Measurements from ENCODE around the gene CNGA3.

Gene CNGA3

DNA sequence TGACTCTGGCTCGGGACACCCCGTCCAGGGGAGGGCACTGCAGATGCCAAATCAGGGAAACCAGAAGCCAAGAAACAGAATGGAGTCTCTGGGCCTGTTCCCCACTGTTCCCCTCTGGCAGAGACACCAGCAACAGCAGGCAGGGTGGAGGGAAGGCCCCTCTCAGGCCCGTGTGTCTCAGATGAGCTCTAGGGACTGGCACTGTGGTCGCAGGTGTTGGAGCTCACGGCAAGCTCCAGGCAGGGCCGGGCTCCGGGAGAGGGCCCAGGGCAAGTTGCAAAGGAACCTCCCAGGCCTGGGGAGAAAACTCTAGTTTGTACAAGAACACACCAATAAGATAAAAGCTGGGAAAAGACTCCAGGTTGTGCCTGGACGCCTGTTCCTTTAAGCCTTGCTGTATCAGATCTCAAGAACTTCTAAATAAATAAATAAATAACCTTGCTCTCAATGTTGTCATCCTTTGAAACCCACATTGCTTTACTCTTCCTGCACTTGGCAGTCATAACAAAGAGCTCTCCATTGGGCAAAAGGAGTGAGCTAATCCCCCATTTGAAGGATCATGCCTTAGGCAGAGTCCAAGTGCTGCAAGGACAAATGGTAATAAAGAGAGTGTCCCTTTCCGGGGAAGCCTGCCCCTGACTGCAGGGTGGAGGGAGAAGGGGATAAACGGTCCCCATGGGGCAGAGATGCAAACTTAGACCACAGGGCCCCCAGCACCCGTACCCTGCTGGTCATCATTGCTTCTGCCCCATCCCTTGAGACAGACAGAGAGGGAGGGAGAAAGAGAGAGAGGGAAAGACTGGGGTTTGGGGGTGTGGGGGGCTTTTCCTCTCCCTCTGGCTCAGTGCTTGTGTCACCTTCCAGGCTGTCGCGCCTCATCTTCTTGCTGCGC is 33.3 kb downstream of the CNGA3 start:
- Histone ChIP-seq H3K9me3 (ENCODE audit: low read length) (no peaks in the 10 kb centered on the region), H3K27ac (ENCODE audit: low read depth, low read length) (no peak overlapping the region), H3K27me3 (ENCODE audit: control insufficient read depth in 1 of 2, insufficient read depth in 2 of 2, low read length in 2 of 2) (no peaks in the 10 kb centered on the region), H3K4me1 (ENCODE audit: insufficient read depth, low read length) (no peaks in the 10 kb centered on the region), H3K36me3 (ENCODE audit: insufficient read depth, low read length) (no peaks in the 10 kb centered on the region), H3K4me3 (ENCODE audit: low read depth in 1 of 2, low read length in 2 of 2) (no peak overlapping the region), H3K9ac (ENCODE audit: low read length) (no peak overlapping the region)

- H3K36me3 ChIP-seq (ENCODE audit: insufficient read depth, low read length) = no peaks in the 10 kb centered on the region
- no peaks in the 10 kb centered on the region for H3K9me3 ChIP-seq (ENCODE audit: low read length)
- no peaks in the 10 kb centered on the region for H3K27me3 ChIP-seq (ENCODE audit: control insufficient read depth in 1 of 2, insufficient read depth in 2 of 2, low read length in 2 of 2)
- no peak overlapping the region for H3K4me3 ChIP-seq (ENCODE audit: low read depth in 1 of 2, low read length in 2 of 2)
- H3K9ac ChIP-seq (ENCODE audit: low read length) = no peak overlapping the region
- H3K4me1 ChIP-seq (ENCODE audit: insufficient read depth, low read length) = peaks cover 3% of the 10 kb centered on the region
- H3K27ac ChIP-seq (ENCODE audit: low read depth, low read length) = no peak overlapping the region
These were observed 33.9 kb downstream of the CNGA3 start for GRCh38 chr2:98380203-98380535.

GRCh38 chr2:98381494-98381893 is 35.2 kb downstream of the CNGA3 start:
- H3K4me1 ChIP-seq (ENCODE audit: insufficient read depth, low read length) = peaks cover 3% of the 10 kb centered on the region
- no peak overlapping the region for H3K27ac ChIP-seq (ENCODE audit: low read depth, low read length)
- H3K4me3 ChIP-seq (ENCODE audit: low read depth in 1 of 2, low read length in 2 of 2) = no peak overlapping the region
- no peaks in the 10 kb centered on the region for H3K9me3 ChIP-seq (ENCODE audit: low read length)
- H3K9ac ChIP-seq (ENCODE audit: low read length) = no peak overlapping the region
- no peaks in the 10 kb centered on the region for H3K36me3 ChIP-seq (ENCODE audit: insufficient read depth, low read length)
- no peaks in the 10 kb centered on the region for H3K27me3 ChIP-seq (ENCODE audit: control insufficient read depth in 1 of 2, insufficient read depth in 2 of 2, low read length in 2 of 2)

GRCh38 chr2:98382086-98382485 is 35.8 kb downstream of the CNGA3 start:
- Histone ChIP-seq H3K9ac (ENCODE audit: low read length) (no peak overlapping the region), H3K36me3 (ENCODE audit: insufficient read depth, low read length) (no peaks in the 10 kb centered on the region), H3K9me3 (ENCODE audit: low read length) (no peaks in the 10 kb centered on the region), H3K4me3 (ENCODE audit: low read depth in 1 of 2, low read length in 2 of 2) (no peak overlapping the region), H3K27me3 (ENCODE audit: control insufficient read depth in 1 of 2, insufficient read depth in 2 of 2, low read length in 2 of 2) (no peaks in the 10 kb centered on the region), H3K4me1 (ENCODE audit: insufficient read depth, low read length) (peaks cover 3% of the 10 kb centered on the region), H3K27ac (ENCODE audit: low read depth, low read length) (no peak overlapping the region)

GRCh38 chr2:98382739-98383138 is 36.5 kb downstream of the CNGA3 start:
- H3K9ac ChIP-seq (ENCODE audit: low read length) = no peak overlapping the region
- peaks cover 3% of the 10 kb centered on the region for H3K4me1 ChIP-seq (ENCODE audit: insufficient read depth, low read length)
- H3K27ac ChIP-seq (ENCODE audit: low read depth, low read length) = no peak overlapping the region
- H3K36me3 ChIP-seq (ENCODE audit: insufficient read depth, low read length) = no peaks in the 10 kb centered on the region
- no peaks in the 10 kb centered on the region for H3K9me3 ChIP-seq (ENCODE audit: low read length)
- H3K4me3 ChIP-seq (ENCODE audit: low read depth in 1 of 2, low read length in 2 of 2) = no peak overlapping the region
- H3K27me3 ChIP-seq (ENCODE audit: control insufficient read depth in 1 of 2, insufficient read depth in 2 of 2, low read length in 2 of 2) = no peaks in the 10 kb centered on the region

DNA sequence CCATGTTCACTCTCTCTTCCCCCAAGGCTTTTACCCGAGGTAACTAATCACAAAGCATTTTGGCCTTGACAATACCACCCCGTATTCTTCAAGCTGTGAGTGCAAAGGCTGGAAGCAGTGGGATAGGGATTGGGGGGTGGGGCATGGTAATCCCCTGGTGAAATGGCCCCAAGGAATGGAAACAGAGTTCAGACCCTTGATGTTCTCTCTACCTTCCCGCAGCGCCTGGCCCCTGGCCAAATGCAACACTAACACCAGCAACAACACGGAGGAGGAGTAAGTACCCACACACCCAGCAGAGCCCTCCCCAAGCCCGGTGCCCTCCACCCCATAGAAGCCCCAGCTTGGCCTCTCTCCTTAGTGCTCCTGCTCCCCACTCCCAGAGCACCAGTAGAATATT is 36.9 kb downstream of the CNGA3 start:
- no peak overlapping the region for H3K27ac ChIP-seq (ENCODE audit: low read depth, low read length)
- H3K4me3 ChIP-seq (ENCODE audit: low read depth in 1 of 2, low read length in 2 of 2) = no peak overlapping the region
- H3K4me1 ChIP-seq (ENCODE audit: insufficient read depth, low read length) = peaks cover 3% of the 10 kb centered on the region
- H3K27me3 ChIP-seq (ENCODE audit: control insufficient read depth in 1 of 2, insufficient read depth in 2 of 2, low read length in 2 of 2) = no peaks in the 10 kb centered on the region
- H3K9me3 ChIP-seq (ENCODE audit: low read length) = no peaks in the 10 kb centered on the region
- no peak overlapping the region for H3K9ac ChIP-seq (ENCODE audit: low read length)
- no peaks in the 10 kb centered on the region for H3K36me3 ChIP-seq (ENCODE audit: insufficient read depth, low read length)

DNA sequence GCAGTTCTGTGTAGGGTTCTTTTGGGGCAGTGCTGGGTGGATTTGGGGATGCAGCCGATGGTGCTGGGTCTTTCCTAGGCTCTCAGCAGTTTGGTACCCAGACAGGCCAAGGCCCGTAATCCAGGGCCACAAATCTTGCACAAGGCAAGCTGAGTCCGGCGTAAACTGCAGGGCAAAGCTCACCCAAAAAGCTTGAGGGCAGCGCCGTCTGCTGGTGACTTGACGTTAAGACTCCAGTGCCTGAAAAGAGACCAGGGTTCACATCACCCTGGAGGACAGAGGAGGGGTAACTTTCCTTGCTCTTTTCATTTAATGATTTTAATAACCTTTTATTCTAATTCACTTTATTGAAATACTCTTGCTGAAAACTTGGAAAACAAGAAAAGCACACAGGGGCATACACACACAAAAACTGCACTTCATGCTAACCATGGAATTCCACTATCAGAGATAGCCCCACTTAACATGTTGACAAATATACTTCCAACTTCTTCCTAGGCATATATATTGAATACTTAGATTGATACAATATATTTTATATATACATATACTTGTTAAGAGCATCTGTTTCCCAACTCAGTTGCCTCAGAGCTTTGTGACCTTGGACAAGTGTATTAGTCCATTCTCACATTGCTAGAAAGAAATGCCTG is 38.9 kb downstream of the CNGA3 start:
- no peak overlapping the region for H3K9ac ChIP-seq (ENCODE audit: low read length)
- H3K4me1 ChIP-seq (ENCODE audit: insufficient read depth, low read length) = peaks cover 3% of the 10 kb centered on the region

DNA sequence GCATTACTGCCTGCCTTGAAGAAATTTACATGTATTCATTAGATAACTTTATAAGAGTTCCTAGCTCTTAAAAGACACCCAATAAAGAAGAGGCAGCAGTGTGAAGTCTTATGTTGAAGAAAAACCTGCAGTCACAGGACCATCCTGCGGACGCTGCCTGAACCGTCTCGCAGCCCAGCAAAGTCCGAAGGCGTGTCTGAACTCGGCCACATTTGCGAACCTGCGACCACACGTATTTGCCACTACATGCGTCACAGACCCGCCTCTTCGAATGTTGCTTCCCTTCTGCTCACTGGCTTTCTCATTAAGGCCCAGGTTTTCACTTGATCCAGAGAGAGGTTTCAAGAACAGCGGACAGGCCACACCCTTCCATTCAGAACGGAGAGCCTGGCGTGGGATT is 41.2 kb downstream of the CNGA3 start:
- Histone ChIP-seq H3K9ac (ENCODE audit: low read length) (no peak overlapping the region), H3K36me3 (ENCODE audit: insufficient read depth, low read length) (no peaks in the 10 kb centered on the region), H3K4me1 (ENCODE audit: insufficient read depth, low read length) (peaks cover 3% of the 10 kb centered on the region), H3K4me3 (ENCODE audit: low read depth in 1 of 2, low read length in 2 of 2) (no peak overlapping the region), H3K9me3 (ENCODE audit: low read length) (no peaks in the 10 kb centered on the region), H3K27me3 (ENCODE audit: control insufficient read depth in 1 of 2, insufficient read depth in 2 of 2, low read length in 2 of 2) (no peaks in the 10 kb centered on the region), H3K27ac (ENCODE audit: low read depth, low read length) (no peak overlapping the region)

More for the DNA sequence above, 38.9 kb downstream of the CNGA3 start:
- Histone ChIP-seq H3K27ac (ENCODE audit: low read depth, low read length) (no peak overlapping the region), H3K9me3 (ENCODE audit: low read length) (no peaks in the 10 kb centered on the region), H3K36me3 (ENCODE audit: insufficient read depth, low read length) (no peaks in the 10 kb centered on the region), H3K27me3 (ENCODE audit: control insufficient read depth in 1 of 2, insufficient read depth in 2 of 2, low read length in 2 of 2) (no peaks in the 10 kb centered on the region), H3K4me3 (ENCODE audit: low read depth in 1 of 2, low read length in 2 of 2) (no peak overlapping the region)

- Histone ChIP-seq H3K9me3 (ENCODE audit: low read length) (no peaks in the 10 kb centered on the region), H3K27ac (ENCODE audit: low read depth, low read length) (no peak overlapping the region), H3K9ac (ENCODE audit: low read length) (no peak overlapping the region), H3K27me3 (ENCODE audit: control insufficient read depth in 1 of 2, insufficient read depth in 2 of 2, low read length in 2 of 2) (no peaks in the 10 kb centered on the region), H3K36me3 (ENCODE audit: insufficient read depth, low read length) (no peaks in the 10 kb centered on the region), H3K4me1 (ENCODE audit: insufficient read depth, low read length) (peaks cover 3% of the 10 kb centered on the region), H3K4me3 (ENCODE audit: low read depth in 1 of 2, low read length in 2 of 2) (no peak overlapping the region)
These were observed 41.8 kb downstream of the CNGA3 start for GRCh38 chr2:98388081-98388480.

DNA sequence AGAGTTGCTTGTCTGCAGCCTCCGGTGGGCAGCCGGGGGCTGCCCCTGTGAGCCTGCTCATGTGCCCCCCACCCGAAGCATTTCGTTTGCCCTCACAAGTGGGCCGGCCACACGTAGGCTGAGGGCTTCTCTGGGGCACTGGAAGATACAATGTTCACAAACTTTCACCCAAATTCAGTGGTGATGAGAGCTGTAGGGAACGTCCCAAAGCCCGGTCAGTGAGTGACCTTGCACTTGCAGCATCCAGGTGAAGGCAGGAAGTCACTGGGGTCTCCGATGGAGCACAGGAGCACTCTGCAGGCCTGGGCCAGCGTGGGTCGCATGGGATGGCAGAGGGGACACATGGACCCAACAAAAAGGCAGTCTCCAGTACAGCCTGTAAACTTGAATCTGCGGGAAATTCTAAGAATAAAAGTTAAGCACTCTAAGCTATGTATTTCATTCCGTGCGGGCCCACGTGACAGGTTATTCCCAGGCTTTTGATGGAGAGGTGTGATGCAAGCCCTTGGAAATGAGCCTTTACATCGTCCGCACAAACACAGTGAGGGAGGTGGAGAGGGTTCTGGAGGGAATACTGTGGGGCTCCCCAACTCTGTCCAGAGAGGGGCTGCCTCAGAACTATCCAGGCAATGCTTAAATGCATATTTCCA is 42.5 kb downstream of the CNGA3 start:
- Histone ChIP-seq H3K27me3 (ENCODE audit: control insufficient read depth in 1 of 2, insufficient read depth in 2 of 2, low read length in 2 of 2) (no peaks in the 10 kb centered on the region), H3K4me3 (ENCODE audit: low read depth in 1 of 2, low read length in 2 of 2) (no peak overlapping the region), H3K9ac (ENCODE audit: low read length) (no peak overlapping the region)

DNA sequence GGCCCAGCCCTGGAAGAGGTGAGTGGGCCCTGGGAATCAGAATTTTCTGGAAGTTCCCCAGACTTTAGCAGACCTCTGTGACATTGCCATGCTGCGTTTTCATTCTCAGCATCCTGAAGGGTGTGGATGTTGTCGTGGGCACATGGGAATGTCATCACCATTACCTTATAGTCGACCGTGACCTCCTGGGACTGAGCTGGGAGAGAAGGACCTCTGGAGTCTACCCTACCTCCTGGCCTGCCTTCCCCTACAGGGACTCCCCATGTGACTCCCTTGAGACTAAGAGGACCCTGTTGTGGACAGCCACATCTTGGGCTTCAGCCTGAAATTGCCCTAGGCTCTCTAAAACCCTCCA is 43.0 kb downstream of the CNGA3 start:
- no peak overlapping the region for H3K4me3 ChIP-seq (ENCODE audit: low read depth in 1 of 2, low read length in 2 of 2)
- no peak overlapping the region for H3K9ac ChIP-seq (ENCODE audit: low read length)
- no peaks in the 10 kb centered on the region for H3K27me3 ChIP-seq (ENCODE audit: control insufficient read depth in 1 of 2, insufficient read depth in 2 of 2, low read length in 2 of 2)
- H3K9me3 ChIP-seq (ENCODE audit: low read length) = no peaks in the 10 kb centered on the region
- no peak overlapping the region for H3K27ac ChIP-seq (ENCODE audit: low read depth, low read length)
- H3K36me3 ChIP-seq (ENCODE audit: insufficient read depth, low read length) = no peaks in the 10 kb centered on the region
- H3K4me1 ChIP-seq (ENCODE audit: insufficient read depth, low read length) = peaks cover 3% of the 10 kb centered on the region

More for the DNA sequence above, 42.5 kb downstream of the CNGA3 start:
- Histone ChIP-seq H3K9me3 (ENCODE audit: low read length) (no peaks in the 10 kb centered on the region), H3K4me1 (ENCODE audit: insufficient read depth, low read length) (peaks cover 3% of the 10 kb centered on the region), H3K36me3 (ENCODE audit: insufficient read depth, low read length) (no peaks in the 10 kb centered on the region), H3K27ac (ENCODE audit: low read depth, low read length) (no peak overlapping the region)
